Vagina (tissue), 2 donors: ENCODE data around the gene TPGS1.

Source experiments
- CTCF ChIP-seq, 3 experiments: fragments of 450-650 bp in 2 of 3; fragments of 200-600 bp in 1 of 3; sonication (generic) in 1 of 3; IDR thresholded peaks; one replicate each; pipeline ENCODE4 v1.5.1; 2017 to 2019; ENCODE audit warnings: antibody characterized with exemption in 3 of 3, mild to moderate bottlenecking in 2 of 3, moderate library complexity in 2 of 3
- POLR2AphosphoS5 ChIP-seq, 2 donors: sonication (generic); formaldehyde crosslinking; IDR thresholded peaks; one replicate each; pipeline ENCODE4 v1.9.0; 2017; ENCODE audit warnings: antibody characterized with exemption in 2 of 2, mild to moderate bottlenecking in 2 of 2, low read depth in 1 of 2; ENCODE audit not compliant: insufficient read depth in 1 of 2

GRCh38 chr19:547117-547516 lies 39.8 kb downstream of the TPGS1 start:
- TF ChIP-seq POLR2AphosphoS5 (IDR thresholded peaks at IDR 0.05; ENCODE audit: insufficient read depth in 1 of 2, low read depth in 1 of 2) (no peak), CTCF (IDR thresholded peaks at IDR 0.05) (no peak)
